Mesenchymal stem cell (in vitro differentiated cells and primary cell): ENCODE measurements around the gene MUC7.

Experiments used
- DNase-seq: peaks from one replicate; pipeline ENCODE4 v3.0.0-alpha.2; 2013
- H2AFZ ChIP-seq: one replicate; pipeline ENCODE4 v1.6.1; 2013; ENCODE audit warnings: low read depth, mild to moderate bottlenecking, control low read depth, inconsistent platforms, low read length, moderate library complexity
- H2AK5ac ChIP-seq: 2 replicates; pipeline ENCODE4 v1.6.1; 2013; ENCODE audit warnings: low read length, moderate library complexity, mild to moderate bottlenecking, inconsistent platforms; ENCODE audit not compliant: severe bottlenecking
- H2BK120ac ChIP-seq: one replicate; pipeline ENCODE4 v1.6.1; 2013; ENCODE audit warnings: low read depth, mild to moderate bottlenecking, inconsistent platforms, low read length, moderate library complexity
- H2BK12ac ChIP-seq, 2 experiments: one replicate each; pipeline ENCODE4 v1.6.1; 2013; ENCODE audit warnings: inconsistent platforms in 2 of 2, low read length in 2 of 2, mild to moderate bottlenecking in 2 of 2, moderate library complexity in 2 of 2, control low read depth in 1 of 2
- H2BK15ac ChIP-seq: one replicate; pipeline ENCODE4 v1.6.1; 2013; ENCODE audit warnings: mild to moderate bottlenecking, low read depth, inconsistent platforms; ENCODE audit not compliant: poor library complexity, severe bottlenecking
- H2BK5ac ChIP-seq: 2 replicates; pipeline ENCODE4 v1.6.1; 2013; ENCODE audit warnings: low read depth, mild to moderate bottlenecking, low read length, control low read depth, inconsistent platforms; ENCODE audit not compliant: poor library complexity, severe bottlenecking
- H3K14ac ChIP-seq, 2 experiments: one replicate each; pipeline ENCODE4 v1.6.1; 2013; ENCODE audit warnings: inconsistent platforms in 2 of 2, low read length in 2 of 2, control low read depth in 1 of 2, mild to moderate bottlenecking in 1 of 2, moderate library complexity in 1 of 2
- H3K18ac ChIP-seq, 2 experiments: one replicate each; pipeline ENCODE4 v1.6.1; 2013; ENCODE audit warnings: inconsistent platforms in 2 of 2, low read length in 2 of 2, control low read depth in 1 of 2, low read depth in 1 of 2, mild to moderate bottlenecking in 1 of 2
- H3K23ac ChIP-seq, 2 experiments: one replicate each; pipeline ENCODE4 v1.6.1; 2013; ENCODE audit warnings: inconsistent platforms in 2 of 2, low read length in 2 of 2, mild to moderate bottlenecking in 2 of 2, moderate library complexity in 2 of 2, control low read depth in 1 of 2
- H3K27ac ChIP-seq: 2 replicates; pipeline ENCODE4 v1.5.1; 2013; ENCODE audit warnings: mild to moderate bottlenecking, moderate library complexity, low read length, control low read depth, inconsistent platforms; ENCODE audit not compliant: poor library complexity, severe bottlenecking
- H3K27me3 ChIP-seq, 2 experiments: 2 replicates each; pipeline versions ENCODE4 v1.6.1 to v1.7.0; 2013; ENCODE audit warnings: low read length in 2 of 2, mild to moderate bottlenecking in 2 of 2, moderate library complexity in 2 of 2, control low read depth in 1 of 2, inconsistent platforms in 1 of 2; ENCODE audit not compliant: control insufficient read depth in 1 of 2, insufficient read depth in 1 of 2
- H3K36me3 ChIP-seq, 2 experiments: 2 replicates each; pipeline versions ENCODE4 v1.6.1 to v1.7.0; 2013; ENCODE audit warnings: low read length in 2 of 2, control low read depth in 1 of 2, inconsistent platforms in 1 of 2, low read depth in 1 of 2, mild to moderate bottlenecking in 1 of 2; ENCODE audit not compliant: insufficient read depth in 2 of 2, control insufficient read depth in 1 of 2
- H3K4ac ChIP-seq, 2 experiments: one replicate each; pipeline ENCODE4 v1.6.1; 2013; ENCODE audit warnings: inconsistent platforms in 2 of 2, low read length in 2 of 2, mild to moderate bottlenecking in 2 of 2, moderate library complexity in 2 of 2, control low read depth in 1 of 2, low read depth in 1 of 2
- H3K4me1 ChIP-seq: 2 replicates; pipeline ENCODE4 v1.6.1; 2013; ENCODE audit warnings: low read depth, low read length, control low read depth; ENCODE audit not compliant: control insufficient read depth, insufficient read depth
- H3K4me2 ChIP-seq: 2 replicates; pipeline ENCODE4 v1.6.1; 2013; ENCODE audit warnings: low read length, mild to moderate bottlenecking, inconsistent platforms; ENCODE audit not compliant: poor library complexity, severe bottlenecking
- H3K4me3 ChIP-seq, 2 experiments: 2 replicates each; pipeline versions ENCODE4 v1.5.1 to v1.7.0; 2013; ENCODE audit warnings: low read length in 2 of 2, mild to moderate bottlenecking in 2 of 2, control low read depth in 1 of 2, low read depth in 1 of 2; ENCODE audit not compliant: insufficient read depth in 1 of 2
- H3K79me1 ChIP-seq: replicated peaks from 2 replicates; pipeline ENCODE4 v1.6.1; 2013; ENCODE audit warnings: mild to moderate bottlenecking, control low read depth, low read length, inconsistent platforms; ENCODE audit not compliant: poor library complexity, severe bottlenecking
- H3K9ac ChIP-seq: 2 replicates; pipeline ENCODE4 v1.7.0; 2013; ENCODE audit warnings: mild to moderate bottlenecking, low read length, moderate library complexity
- H3K9me3 ChIP-seq: 2 replicates; pipeline ENCODE4 v1.7.0; 2013; ENCODE audit warnings: mild to moderate bottlenecking, low read length; ENCODE audit not compliant: control insufficient read depth
- H4K8ac ChIP-seq: one replicate; pipeline ENCODE4 v1.6.1; 2013; ENCODE audit warnings: inconsistent platforms, mild to moderate bottlenecking, low read length, moderate library complexity
- H4K91ac ChIP-seq: one replicate; pipeline ENCODE4 v1.6.1; 2013; ENCODE audit warnings: mild to moderate bottlenecking, low read length, inconsistent platforms
- WGBS: methylation state at CpG from one replicate; pipeline ENCODE4 v1.1.7; 2013; ENCODE audit warnings: mixed read lengths; 5-methylcytosine and 5-hydroxymethylcytosine counted together

Gene MUC7

DNA sequence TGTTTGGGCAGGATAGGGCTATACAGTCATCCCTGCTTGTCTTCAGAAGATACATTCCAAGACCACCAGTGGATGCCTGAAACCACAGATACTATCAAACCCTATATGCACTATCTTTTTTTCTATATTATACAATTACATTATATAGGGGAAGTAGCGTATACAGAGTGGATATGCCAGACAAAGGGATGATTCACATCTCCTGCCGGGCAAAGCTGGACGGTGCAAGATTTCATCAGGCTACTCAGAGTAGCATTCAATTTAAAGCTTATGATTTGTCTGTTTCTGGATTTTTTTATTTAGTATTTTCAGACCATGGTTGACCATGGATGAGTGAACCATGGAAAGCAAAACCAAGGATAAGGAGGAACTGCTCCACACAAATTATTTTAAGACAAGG, 39.4 kb downstream of the MUC7 start:
- no peak overlapping the region for H3K4me2 ChIP-seq
- no peak overlapping the region for H2BK15ac ChIP-seq
- H2BK5ac ChIP-seq = no peak overlapping the region
- no peak for DNase-seq
- no peak overlapping the region for H3K27ac ChIP-seq
- H2BK120ac ChIP-seq = no peak overlapping the region
- no peak overlapping the region for H3K18ac ChIP-seq
- no peak overlapping the region for H3K9ac ChIP-seq
- 100% methylated on average over 3 of the region's 3 CpGs for WGBS
- no peaks in the 10 kb centered on the region for H3K79me1 ChIP-seq
- H3K4me1 ChIP-seq = no peaks in the 10 kb centered on the region
- no peak overlapping the region for H4K91ac ChIP-seq
- H3K23ac ChIP-seq = no peak overlapping the region
- H2AFZ ChIP-seq = no peak overlapping the region
- H4K8ac ChIP-seq = no peak overlapping the region
- no peaks in the 10 kb centered on the region for H3K9me3 ChIP-seq
- peaks cover 5 to 15% of the 10 kb centered on the region in 2 experiments for H3K27me3 ChIP-seq
- no peaks in the 10 kb centered on the region for H3K36me3 ChIP-seq
- no peak overlapping the region for H3K14ac ChIP-seq
- no peak overlapping the region for H2BK12ac ChIP-seq
- H2AK5ac ChIP-seq = no peak overlapping the region
- no peak overlapping the region for H3K4me3 ChIP-seq
- no peak overlapping the region for H3K4ac ChIP-seq

DNA sequence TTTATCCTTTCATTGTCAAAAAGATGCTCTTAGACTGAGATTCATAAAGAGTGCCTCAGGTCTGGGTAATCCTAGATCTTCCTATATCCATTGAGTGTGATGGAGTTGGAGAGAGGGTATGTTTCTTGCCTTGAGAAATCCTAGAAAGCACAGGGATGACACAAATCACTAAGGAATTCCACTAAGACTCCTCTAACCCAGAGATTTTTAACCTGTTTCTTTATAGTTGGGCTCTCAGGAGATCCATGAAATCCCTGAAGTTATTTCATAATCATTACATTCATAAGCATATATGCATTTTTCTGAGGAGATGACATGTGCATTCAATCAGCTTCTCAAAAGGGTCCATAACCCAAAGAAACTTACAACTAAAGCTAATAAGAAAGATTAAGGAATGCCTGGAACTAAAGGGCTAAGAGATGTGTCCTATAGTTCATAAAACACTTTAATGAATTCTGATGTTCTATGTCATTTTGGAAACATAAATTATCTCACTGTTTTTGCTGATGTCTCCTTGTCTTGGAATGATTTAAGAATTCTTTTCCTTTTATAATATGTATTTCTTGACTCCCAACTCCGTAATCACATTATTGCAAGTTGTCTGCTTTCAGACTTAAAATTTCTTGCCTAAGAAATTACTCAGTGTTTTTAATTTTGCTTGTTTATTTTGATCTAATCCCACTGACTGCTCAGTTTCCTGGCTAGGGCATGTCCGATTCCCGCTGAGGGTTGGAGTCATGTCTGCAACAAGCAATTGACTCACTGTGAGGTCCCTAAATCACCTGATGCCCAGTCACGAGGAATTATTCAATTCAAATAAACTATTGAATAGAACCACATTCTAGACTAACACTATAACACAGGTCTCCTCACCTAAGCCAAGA, 43.6 kb downstream of the MUC7 start:
- Histone ChIP-seq H2BK120ac (no peak overlapping the region), H4K91ac (no peak overlapping the region), H3K4me2 (no peak overlapping the region), H3K9me3 (no peaks in the 10 kb centered on the region), H3K4me1 (no peaks in the 10 kb centered on the region), H2BK12ac (no peak overlapping the region), H4K8ac (no peak overlapping the region), H3K14ac (no peak overlapping the region), H2AFZ (no peak overlapping the region), H2BK15ac (no peak overlapping the region), H3K23ac (no peak overlapping the region), H3K9ac (no peak overlapping the region), H3K79me1 (no peaks in the 10 kb centered on the region), H3K36me3 (no peaks in the 10 kb centered on the region), H3K27ac (no peak overlapping the region), H3K4ac (no peak overlapping the region), H3K18ac (no peak overlapping the region), H2AK5ac (no peak overlapping the region), H2BK5ac (no peak overlapping the region), H3K27me3 (peaks cover 5 to 8% of the 10 kb centered on the region in 2 experiments), H3K4me3 (no peak overlapping the region)
- WGBS = 75% methylated on average over 4 of the region's 4 CpGs
- no peak for DNase-seq

DNA sequence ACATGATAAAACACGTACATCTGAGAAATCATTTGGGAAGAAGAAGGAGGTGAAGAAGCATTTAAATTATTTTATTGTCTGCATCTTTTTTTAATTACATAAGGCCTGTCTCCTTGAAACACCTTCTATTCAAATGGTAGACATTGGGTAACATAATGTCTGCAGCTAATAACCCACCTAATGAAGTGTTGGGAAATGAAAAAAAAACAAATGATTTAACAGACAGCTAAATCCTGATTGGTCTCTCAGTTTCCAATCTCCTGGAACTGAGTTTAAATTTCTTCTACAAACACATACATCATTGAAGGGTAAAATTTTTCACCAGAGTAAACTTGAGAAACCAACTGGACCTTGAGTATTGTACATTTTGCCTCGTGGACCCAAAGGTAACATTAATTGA, 46.3 kb downstream of the MUC7 start, which contains the start of gene AMTN:
Gene AMTN (plus strand): TSS at position 301 of the 400 bp plus-strand sequence. CDS start 209 bp downstream, outside the sequence.
- Histone ChIP-seq H2BK120ac (no peak within 1 kb of the TSS), H4K91ac (no peak within 1 kb of the TSS), H2BK12ac (no peak within 1 kb of the TSS), H2AFZ (no peak within 1 kb of the TSS), H3K27me3 (peaks cover 0 to 3% of the 10 kb centered on the region in 2 experiments), H2BK15ac (no peak within 1 kb of the TSS), H3K4me2 (no peak within 1 kb of the TSS), H3K27ac (no peak within 1 kb of the TSS), H2BK5ac (no peak within 1 kb of the TSS), H3K9ac (no peak within 1 kb of the TSS), H3K23ac (no peak within 1 kb of the TSS), H2AK5ac (no peak within 1 kb of the TSS), H3K9me3 (no peaks in the 10 kb centered on the region), H3K79me1 (no peaks in the 10 kb centered on the region), H3K4me3 (no peak within 1 kb of the TSS), H3K14ac (no peak within 1 kb of the TSS), H4K8ac (no peak within 1 kb of the TSS), H3K4me1 (no peaks in the 10 kb centered on the region), H3K36me3 (no peaks in the 10 kb centered on the region), H3K18ac (no peak within 1 kb of the TSS), H3K4ac (no peak within 1 kb of the TSS)
- no peak for DNase-seq
- no CpG with 5 or more reads among the region's 2 CpGs for WGBS

DNA sequence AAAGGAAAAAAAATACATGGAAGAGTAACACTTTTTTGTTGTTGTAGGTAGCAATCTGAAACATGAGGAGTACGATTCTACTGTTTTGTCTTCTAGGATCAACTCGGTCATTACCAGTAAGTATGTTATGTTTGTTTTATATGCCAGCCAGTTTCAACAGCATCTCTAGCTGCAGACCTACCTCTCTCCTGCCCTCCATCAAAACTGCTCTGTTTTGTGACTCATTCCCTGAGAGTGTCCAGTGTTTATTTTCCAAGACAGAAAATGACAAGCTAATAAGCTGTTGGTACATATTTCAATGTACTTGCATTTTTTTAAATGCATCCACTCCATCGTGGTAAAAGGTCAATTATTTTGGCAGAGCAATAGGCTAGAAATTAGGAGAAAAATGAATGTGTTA, 46.7 kb downstream of the MUC7 start:
- no peak overlapping the region for H3K4me2 ChIP-seq

More for the DNA sequence above, 46.7 kb downstream of the MUC7 start:
- no peak overlapping the region for H3K23ac ChIP-seq
- no peak overlapping the region for H2BK15ac ChIP-seq
- no peak overlapping the region for H2AFZ ChIP-seq
- no peak overlapping the region for H3K4me3 ChIP-seq
- H3K9me3 ChIP-seq = no peaks in the 10 kb centered on the region
- H3K36me3 ChIP-seq = no peaks in the 10 kb centered on the region
- no peak overlapping the region for H4K8ac ChIP-seq
- no peaks in the 10 kb centered on the region for H3K79me1 ChIP-seq
- WGBS = 56% methylated on average over 1 of the region's 3 CpGs
- H3K9ac ChIP-seq = no peak overlapping the region
- H3K4me1 ChIP-seq = no peaks in the 10 kb centered on the region
- no peak overlapping the region for H4K91ac ChIP-seq
- H3K27me3 ChIP-seq = no peaks in the 10 kb centered on the region
- no peak overlapping the region for H3K18ac ChIP-seq
- no peak overlapping the region for H3K4ac ChIP-seq
- H3K14ac ChIP-seq = no peak overlapping the region
- H2BK120ac ChIP-seq = no peak overlapping the region
- H3K27ac ChIP-seq = no peak overlapping the region
- no peak for DNase-seq
- H2AK5ac ChIP-seq = no peak overlapping the region
- no peak overlapping the region for H2BK12ac ChIP-seq
- no peak overlapping the region for H2BK5ac ChIP-seq
